ENCODE results near the gene CACNB1. TPM values are rescaled to one million over a fixed set of nuclear protein-coding genes. Genes with fewer than 3 reads are reported as not detected.

CACNB1 gene
- total and polyA plus RNA-seq, 10 of the 15 experiments (the other 5 are each of a cell fraction or from before 2014, with no cell fraction given) = 0.06 to 15.6 (median 6.3) TPM

DNA sequence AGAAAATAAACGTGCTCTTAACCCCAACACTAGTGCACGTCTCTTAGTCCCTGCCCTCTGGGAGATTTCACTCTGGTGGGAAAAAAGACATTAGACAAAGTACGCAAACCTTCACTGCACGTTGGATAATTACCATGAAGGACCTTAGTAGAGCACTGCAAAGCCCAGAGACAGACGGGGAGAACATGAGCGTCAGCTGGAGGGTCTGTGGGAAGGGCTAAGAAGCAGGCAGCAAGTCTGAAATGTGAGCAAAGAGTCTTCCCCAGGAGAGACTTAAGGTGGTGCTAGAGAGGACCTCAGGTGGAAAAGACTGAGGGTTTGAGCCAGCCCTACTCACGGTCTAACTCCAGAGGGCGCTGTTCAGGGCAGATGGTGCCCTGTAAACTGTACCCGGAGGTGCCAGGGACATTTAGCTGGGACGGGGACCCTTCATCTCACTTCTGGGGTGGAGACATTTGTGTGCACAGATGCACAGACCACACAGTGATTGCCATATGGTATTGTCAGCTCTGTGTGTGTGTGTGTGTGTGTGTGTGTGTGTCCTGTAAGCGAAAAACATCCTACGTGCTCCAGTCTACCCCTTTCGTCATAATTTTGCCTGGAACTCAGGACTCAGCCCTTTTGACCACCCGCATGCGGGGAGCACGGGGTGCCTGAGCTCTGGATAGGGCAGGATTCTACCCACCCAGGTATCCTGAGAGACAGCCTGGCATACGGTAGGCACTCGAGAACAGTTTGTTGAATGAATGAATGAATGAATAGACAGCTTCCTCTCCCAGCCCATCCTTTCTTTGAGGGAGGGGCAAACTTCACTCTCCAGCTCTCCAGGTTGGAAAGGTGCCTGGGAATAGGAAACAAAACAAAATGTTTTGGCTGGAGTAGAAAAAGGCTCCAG lies 38.3 kb upstream of the CACNB1 start:
- POLR2A ChIA-PET = interaction anchor here (0.6 to 1.2 kb wide), 4 partner anchors 13 to 41 kb away, joined by 3 to 6 read pairs (median 4); partner anchors contain the start of gene RPL19
- Histone ChIP-seq H3K27ac (ENCODE audit: control insufficient read depth, insufficient read depth) (no peak overlapping the region), H3K4me3 (no peak overlapping the region), H3K4me2 (ENCODE audit: control insufficient read depth, insufficient read depth) (no peak overlapping the region), H3K79me2 (ENCODE audit: control insufficient read depth, insufficient read depth, low read length) (no peaks in the 10 kb centered on the region), H3K4me1 (ENCODE audit: control insufficient read depth, insufficient read depth, low read length) (no peaks in the 10 kb centered on the region), H3K27me3 (replicated peaks in 1 of 2; ENCODE audit: control insufficient read depth in 2 of 2, insufficient read depth in 2 of 2, low read length in 1 of 2) (no peaks in the 10 kb centered on the region; a peak in 3 of 4 replicates), H3K36me3 (ENCODE audit: control insufficient read depth in 2 of 2, insufficient read depth in 2 of 2, low read length in 1 of 2) (no peaks in the 10 kb centered on the region), H3K9ac (ENCODE audit: control insufficient read depth, insufficient read depth, low read length) (no peak overlapping the region), H4K20me1 (ENCODE audit: control insufficient read depth, insufficient read depth) (no peaks in the 10 kb centered on the region), H2AFZ (ENCODE audit: control insufficient read depth, low read depth, low read length) (no peak overlapping the region), H3K9me3 (replicated peaks; ENCODE audit: control insufficient read depth, insufficient read depth, low read length) (no peaks in the 10 kb centered on the region)
- RAD21 ChIA-PET (ENCODE audit: unreplicated experiment) = interaction anchor here (0.7 to 11.3 kb wide), 6 partner anchors 9 to 253 kb away, joined by 3 to 160 read pairs (median 8); no protein-coding TSS in a partner anchor
- peak; percentile 24 for DNase-seq (ENCODE audit: low read depth, low spot score)
- SMC1A ChIA-PET (ENCODE audit: uncharacterized antibody, unreplicated experiment) = interaction anchor here (0.6 to 1.4 kb wide), 5 partner anchors 9 to 141 kb away, joined by 3 to 5 read pairs (median 4); no protein-coding TSS in a partner anchor
- BruUV-seq (replicated peaks) = no TSS peak
- FAIRE-seq = peak; percentile 80
- intact Hi-C loops (cut with micrococcal nuclease; ENCODE audit: unreplicated experiment) = no loop called here
- in situ Hi-C loops (cut with MboI) = no loop called here
- 27% methylated on average over 17 of the region's 18 CpGs for WGBS (ENCODE audit: insufficient coverage, insufficient replicate concordance, low lambda C conversion rate, missing lambda C conversion rate)
- CTCF ChIA-PET = interaction anchor here (0.5 to 21.3 kb wide), 22 partner anchors 11 to 385 kb away, joined by 3 to 658 read pairs (median 4); partner anchors contain the start of genes ARL5C and RPL19
- ATAC-seq = peak; percentile 88
- TF ChIP-seq, protein P1, sequence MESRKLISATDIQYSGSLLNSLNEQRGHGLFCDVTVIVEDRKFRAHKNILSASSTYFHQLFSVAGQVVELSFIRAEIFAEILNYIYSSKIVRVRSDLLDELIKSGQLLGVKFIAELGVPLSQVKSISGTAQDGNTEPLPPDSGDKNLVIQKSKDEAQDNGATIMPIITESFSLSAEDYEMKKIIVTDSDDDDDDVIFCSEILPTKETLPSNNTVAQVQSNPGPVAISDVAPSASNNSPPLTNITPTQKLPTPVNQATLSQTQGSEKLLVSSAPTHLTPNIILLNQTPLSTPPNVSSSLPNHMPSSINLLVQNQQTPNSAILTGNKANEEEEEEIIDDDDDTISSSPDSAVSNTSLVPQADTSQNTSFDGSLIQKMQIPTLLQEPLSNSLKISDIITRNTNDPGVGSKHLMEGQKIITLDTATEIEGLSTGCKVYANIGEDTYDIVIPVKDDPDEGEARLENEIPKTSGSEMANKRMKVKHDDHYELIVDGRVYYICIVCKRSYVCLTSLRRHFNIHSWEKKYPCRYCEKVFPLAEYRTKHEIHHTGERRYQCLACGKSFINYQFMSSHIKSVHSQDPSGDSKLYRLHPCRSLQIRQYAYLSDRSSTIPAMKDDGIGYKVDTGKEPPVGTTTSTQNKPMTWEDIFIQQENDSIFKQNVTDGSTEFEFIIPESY (IDR thresholded peaks at IDR 0.05) = no peak
- TF ChIP-seq, protein P2, sequence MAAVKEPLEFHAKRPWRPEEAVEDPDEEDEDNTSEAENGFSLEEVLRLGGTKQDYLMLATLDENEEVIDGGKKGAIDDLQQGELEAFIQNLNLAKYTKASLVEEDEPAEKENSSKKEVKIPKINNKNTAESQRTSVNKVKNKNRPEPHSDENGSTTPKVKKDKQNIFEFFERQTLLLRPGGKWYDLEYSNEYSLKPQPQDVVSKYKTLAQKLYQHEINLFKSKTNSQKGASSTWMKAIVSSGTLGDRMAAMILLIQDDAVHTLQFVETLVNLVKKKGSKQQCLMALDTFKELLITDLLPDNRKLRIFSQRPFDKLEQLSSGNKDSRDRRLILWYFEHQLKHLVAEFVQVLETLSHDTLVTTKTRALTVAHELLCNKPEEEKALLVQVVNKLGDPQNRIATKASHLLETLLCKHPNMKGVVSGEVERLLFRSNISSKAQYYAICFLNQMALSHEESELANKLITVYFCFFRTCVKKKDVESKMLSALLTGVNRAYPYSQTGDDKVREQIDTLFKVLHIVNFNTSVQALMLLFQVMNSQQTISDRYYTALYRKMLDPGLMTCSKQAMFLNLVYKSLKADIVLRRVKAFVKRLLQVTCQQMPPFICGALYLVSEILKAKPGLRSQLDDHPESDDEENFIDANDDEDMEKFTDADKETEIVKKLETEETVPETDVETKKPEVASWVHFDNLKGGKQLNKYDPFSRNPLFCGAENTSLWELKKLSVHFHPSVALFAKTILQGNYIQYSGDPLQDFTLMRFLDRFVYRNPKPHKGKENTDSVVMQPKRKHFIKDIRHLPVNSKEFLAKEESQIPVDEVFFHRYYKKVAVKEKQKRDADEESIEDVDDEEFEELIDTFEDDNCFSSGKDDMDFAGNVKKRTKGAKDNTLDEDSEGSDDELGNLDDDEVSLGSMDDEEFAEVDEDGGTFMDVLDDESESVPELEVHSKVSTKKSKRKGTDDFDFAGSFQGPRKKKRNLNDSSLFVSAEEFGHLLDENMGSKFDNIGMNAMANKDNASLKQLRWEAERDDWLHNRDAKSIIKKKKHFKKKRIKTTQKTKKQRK (IDR thresholded peaks at IDR 0.05; ENCODE audit: low read depth, low read length) = no peak
- TF ChIP-seq BACH1 (IDR thresholded peaks at IDR 0.05; ENCODE audit: borderline replicate concordance) = no peak
- TF ChIP-seq NBN (IDR thresholded peaks at IDR 0.05) = no peak
- TF ChIP-seq, protein P3, sequence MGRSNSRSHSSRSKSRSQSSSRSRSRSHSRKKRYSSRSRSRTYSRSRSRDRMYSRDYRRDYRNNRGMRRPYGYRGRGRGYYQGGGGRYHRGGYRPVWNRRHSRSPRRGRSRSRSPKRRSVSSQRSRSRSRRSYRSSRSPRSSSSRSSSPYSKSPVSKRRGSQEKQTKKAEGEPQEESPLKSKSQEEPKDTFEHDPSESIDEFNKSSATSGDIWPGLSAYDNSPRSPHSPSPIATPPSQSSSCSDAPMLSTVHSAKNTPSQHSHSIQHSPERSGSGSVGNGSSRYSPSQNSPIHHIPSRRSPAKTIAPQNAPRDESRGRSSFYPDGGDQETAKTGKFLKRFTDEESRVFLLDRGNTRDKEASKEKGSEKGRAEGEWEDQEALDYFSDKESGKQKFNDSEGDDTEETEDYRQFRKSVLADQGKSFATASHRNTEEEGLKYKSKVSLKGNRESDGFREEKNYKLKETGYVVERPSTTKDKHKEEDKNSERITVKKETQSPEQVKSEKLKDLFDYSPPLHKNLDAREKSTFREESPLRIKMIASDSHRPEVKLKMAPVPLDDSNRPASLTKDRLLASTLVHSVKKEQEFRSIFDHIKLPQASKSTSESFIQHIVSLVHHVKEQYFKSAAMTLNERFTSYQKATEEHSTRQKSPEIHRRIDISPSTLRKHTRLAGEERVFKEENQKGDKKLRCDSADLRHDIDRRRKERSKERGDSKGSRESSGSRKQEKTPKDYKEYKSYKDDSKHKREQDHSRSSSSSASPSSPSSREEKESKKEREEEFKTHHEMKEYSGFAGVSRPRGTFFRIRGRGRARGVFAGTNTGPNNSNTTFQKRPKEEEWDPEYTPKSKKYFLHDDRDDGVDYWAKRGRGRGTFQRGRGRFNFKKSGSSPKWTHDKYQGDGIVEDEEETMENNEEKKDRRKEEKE (IDR thresholded peaks at IDR 0.05) = no peak
- no peak for TF ChIP-seq DPF2 (IDR thresholded peaks at IDR 0.05)
- 0 out of 2 replicates have a peak, but pooled peaks have one; percentile 11 for TF ChIP-seq RB1 (IDR thresholded peaks at IDR 0.05; ENCODE audit: borderline replicate concordance)
- TF ChIP-seq, protein P4, sequence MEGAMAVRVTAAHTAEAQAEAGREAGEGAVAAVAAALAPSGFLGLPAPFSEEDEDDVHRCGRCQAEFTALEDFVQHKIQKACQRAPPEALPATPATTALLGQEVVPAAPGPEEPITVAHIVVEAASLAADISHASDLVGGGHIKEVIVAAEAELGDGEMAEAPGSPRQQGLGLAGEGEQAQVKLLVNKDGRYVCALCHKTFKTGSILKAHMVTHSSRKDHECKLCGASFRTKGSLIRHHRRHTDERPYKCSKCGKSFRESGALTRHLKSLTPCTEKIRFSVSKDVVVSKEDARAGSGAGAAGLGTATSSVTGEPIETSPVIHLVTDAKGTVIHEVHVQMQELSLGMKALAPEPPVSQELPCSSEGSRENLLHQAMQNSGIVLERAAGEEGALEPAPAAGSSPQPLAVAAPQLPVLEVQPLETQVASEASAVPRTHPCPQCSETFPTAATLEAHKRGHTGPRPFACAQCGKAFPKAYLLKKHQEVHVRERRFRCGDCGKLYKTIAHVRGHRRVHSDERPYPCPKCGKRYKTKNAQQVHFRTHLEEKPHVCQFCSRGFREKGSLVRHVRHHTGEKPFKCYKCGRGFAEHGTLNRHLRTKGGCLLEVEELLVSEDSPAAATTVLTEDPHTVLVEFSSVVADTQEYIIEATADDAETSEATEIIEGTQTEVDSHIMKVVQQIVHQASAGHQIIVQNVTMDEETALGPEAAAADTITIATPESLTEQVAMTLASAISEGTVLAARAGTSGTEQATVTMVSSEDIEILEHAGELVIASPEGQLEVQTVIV (IDR thresholded peaks at IDR 0.05; ENCODE audit: borderline replicate concordance, partially characterized antibody) = no peak
